ENCODE results near the gene DYNLT5.
"Not testable (repeated sequence)": the region's sequence is repeated elsewhere in the genome, so short reads cannot be mapped to it uniquely, and the experiment has no call there.

DYNLT5 gene

DNA sequence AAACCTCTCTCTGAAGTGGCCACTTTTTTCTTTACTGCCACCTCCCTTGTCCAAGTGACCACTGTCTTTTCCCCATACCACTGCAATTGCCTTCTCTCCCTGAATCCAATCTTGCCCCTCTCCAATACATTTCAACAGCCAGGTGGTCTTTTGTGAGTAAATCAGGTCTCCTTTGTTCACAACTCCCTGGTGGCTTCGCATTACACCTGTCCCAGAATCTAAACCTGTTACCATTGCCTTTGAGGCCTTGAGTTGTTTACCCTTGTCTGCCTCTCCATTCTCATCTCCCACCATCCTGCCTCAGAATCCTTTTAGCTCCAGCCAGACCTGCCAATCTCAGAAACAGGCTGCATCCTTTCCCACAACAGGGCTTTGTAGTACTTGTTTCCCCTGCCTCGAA, 21.8 kb upstream of the DYNLT5 start:
- no peak overlapping the region for H3K27ac ChIP-seq (ENCODE audit: low read length)
- no peaks in the 10 kb centered on the region for H3K4me1 ChIP-seq (ENCODE audit: control insufficient read depth, insufficient read depth, low read length)
- H3K27me3 ChIP-seq (ENCODE audit: control insufficient read depth in 1 of 2, insufficient read depth in 2 of 2, low read length in 2 of 2): no peaks in the 10 kb centered on the region
- no peak overlapping the region for H3K4me3 ChIP-seq (ENCODE audit: low read length in 2 of 2)
- H3K9me3 ChIP-seq (ENCODE audit: control insufficient read depth in 2 of 2, low read length in 2 of 2): no peaks in the 10 kb centered on the region
- H3K9ac ChIP-seq (ENCODE audit: low read length in 2 of 2): no peak overlapping the region
- H3K36me3 ChIP-seq (ENCODE audit: control insufficient read depth in 2 of 2, insufficient read depth in 2 of 2, low read length in 2 of 2): no peaks in the 10 kb centered on the region

DNA sequence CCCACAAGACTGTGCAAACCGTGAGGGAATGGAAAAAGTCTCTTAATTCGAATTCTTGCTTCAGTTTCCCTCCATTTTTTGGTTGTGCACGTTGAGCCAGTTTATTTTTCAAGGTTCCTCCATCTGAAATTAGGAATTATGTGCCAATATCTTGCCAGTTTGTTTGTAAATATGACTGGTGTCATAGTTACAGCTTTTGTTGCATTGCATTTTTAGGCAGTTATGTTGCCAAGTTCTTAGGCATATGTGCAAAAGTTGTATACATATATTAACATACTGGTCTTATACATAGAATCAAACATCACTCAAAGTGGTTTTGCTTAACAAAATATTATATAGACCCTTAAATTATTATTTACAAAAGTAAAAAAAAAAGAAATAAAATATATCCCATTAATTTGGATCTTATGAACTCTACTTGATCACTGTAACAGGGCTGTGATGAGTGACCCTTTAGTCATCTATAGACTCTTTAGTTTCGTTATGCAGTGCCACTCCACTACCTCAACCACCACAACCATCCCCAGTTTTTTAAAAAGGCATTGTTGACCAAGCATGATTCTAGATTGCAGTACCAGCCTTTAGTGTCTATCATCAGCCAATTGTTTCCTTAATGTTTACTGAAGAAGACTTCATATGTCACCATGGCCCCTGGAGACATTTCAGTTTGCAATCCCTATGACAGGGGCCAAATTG, 20.9 kb upstream of the DYNLT5 start:
- H3K4me1 ChIP-seq (ENCODE audit: control insufficient read depth, insufficient read depth, low read length): no peaks in the 10 kb centered on the region
- no peaks in the 10 kb centered on the region for H3K9me3 ChIP-seq (ENCODE audit: control insufficient read depth in 2 of 2, low read length in 2 of 2)
- no peak overlapping the region for H3K9ac ChIP-seq (ENCODE audit: low read length in 2 of 2)
- H3K4me3 ChIP-seq (ENCODE audit: low read length in 2 of 2): no peak overlapping the region
- no peaks in the 10 kb centered on the region for H3K27me3 ChIP-seq (ENCODE audit: control insufficient read depth in 1 of 2, insufficient read depth in 2 of 2, low read length in 2 of 2)
- H3K36me3 ChIP-seq (ENCODE audit: control insufficient read depth in 2 of 2, insufficient read depth in 2 of 2, low read length in 2 of 2): no peaks in the 10 kb centered on the region
- no peak overlapping the region for H3K27ac ChIP-seq (ENCODE audit: low read length)

DNA sequence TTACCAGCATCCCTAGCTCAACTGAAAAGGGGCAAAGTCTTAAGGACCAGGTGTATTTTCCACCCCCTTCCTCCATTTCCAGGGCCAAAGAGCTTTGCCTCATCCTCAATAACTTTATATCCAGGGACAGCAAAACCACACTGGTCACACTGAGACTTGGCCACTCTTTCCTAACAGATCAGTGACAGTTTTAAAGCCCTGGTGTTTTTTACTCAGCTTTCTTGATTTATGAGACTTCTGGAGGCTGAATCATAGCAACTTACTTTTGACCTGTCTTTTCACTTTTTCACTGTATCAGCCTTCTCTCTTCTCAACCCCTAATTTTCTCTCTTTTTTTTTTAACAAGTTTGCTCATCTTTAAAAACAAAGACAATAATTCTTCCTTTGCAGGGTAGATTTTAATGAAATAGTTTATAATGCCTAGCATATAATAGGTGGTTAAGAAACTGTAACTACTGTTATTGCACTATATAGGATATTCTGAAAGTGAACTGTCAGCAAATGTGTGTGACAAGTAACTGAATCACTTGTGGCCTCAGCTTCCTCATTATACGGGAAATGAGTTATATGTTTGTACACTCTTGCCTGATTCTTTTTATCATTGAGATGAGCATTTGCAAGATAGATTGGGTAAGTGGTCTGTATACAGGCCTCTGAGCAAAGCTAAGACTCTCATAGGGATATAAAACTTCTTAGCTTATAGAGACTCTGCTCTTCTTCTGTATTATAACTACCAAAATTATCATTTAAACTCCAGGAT, 19.7 kb upstream of the DYNLT5 start:
- Histone ChIP-seq H3K4me3 (ENCODE audit: low read length in 2 of 2) (no peak overlapping the region), H3K36me3 (ENCODE audit: control insufficient read depth in 2 of 2, insufficient read depth in 2 of 2, low read length in 2 of 2) (no peaks in the 10 kb centered on the region), H3K9ac (ENCODE audit: low read length in 2 of 2) (no peak overlapping the region), H3K4me1 (ENCODE audit: control insufficient read depth, insufficient read depth, low read length) (no peaks in the 10 kb centered on the region), H3K27ac (ENCODE audit: low read length) (no peak overlapping the region), H3K9me3 (ENCODE audit: control insufficient read depth in 2 of 2, low read length in 2 of 2) (no peaks in the 10 kb centered on the region), H3K27me3 (ENCODE audit: control insufficient read depth in 1 of 2, insufficient read depth in 2 of 2, low read length in 2 of 2) (no peaks in the 10 kb centered on the region)

DNA sequence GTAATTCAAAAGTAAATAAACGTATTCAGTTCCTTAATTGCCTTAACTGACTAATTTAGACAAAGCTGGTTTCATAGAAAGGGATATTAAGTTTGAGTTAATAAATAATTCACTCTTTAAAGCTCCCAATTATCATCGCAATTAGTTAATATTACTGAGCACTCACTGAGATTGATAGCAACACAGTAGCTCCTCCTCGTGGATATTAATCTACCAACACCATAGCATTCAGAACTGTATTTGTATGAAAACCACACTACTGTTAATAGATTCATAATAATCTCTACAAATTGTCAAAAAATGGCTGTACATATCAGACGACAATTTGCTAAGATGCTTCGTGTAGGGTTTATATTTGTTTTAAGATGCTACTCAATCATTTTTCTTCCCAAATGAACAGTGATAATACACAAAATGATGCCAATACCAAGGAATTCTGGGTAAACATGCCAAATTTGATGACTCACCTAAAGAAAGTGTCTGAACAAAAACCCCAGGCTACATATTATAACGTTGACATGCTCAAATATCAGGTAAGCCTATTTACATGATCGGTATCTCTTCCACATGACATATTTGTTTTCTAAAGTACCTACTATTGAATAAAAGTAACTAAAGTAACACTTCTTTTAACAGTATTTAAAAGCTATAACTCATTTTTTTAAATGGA, 18.8 kb upstream of the DYNLT5 start:
- no peaks in the 10 kb centered on the region for H3K36me3 ChIP-seq (ENCODE audit: control insufficient read depth in 2 of 2, insufficient read depth in 2 of 2, low read length in 2 of 2)
- H3K27ac ChIP-seq (ENCODE audit: low read length): no peak overlapping the region
- no peak overlapping the region for H3K4me3 ChIP-seq (ENCODE audit: low read length in 2 of 2)
- no peak overlapping the region for H3K9ac ChIP-seq (ENCODE audit: low read length in 2 of 2)
- no peaks in the 10 kb centered on the region for H3K9me3 ChIP-seq (ENCODE audit: control insufficient read depth in 2 of 2, low read length in 2 of 2)
- no peaks in the 10 kb centered on the region for H3K27me3 ChIP-seq (ENCODE audit: control insufficient read depth in 1 of 2, insufficient read depth in 2 of 2, low read length in 2 of 2)
- no peaks in the 10 kb centered on the region for H3K4me1 ChIP-seq (ENCODE audit: control insufficient read depth, insufficient read depth, low read length)

DNA sequence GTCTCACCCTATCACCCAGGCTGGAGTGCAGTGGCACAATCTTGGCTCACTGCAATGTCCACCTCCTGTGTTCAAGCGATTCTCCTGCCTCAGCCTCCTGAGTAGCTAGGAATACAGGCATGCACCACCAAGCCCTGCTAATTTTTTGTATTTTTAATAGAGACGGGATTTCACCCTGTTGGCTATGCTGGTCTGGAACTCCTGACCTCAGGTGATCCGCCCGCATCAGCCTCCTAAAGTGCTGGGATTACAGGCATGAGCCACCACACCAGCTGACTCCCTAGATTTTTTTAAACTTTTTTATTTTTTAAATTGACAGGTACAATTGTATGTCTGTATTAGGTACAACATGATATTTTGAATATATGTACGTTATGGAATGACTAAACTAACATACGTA, 17.7 kb upstream of the DYNLT5 start:
- not testable (repeated sequence) for H3K36me3 ChIP-seq (ENCODE audit: control insufficient read depth in 2 of 2, insufficient read depth in 2 of 2, low read length in 2 of 2); H3K9ac ChIP-seq (ENCODE audit: low read length in 2 of 2); H3K9me3 ChIP-seq (ENCODE audit: control insufficient read depth in 2 of 2, low read length in 2 of 2); H3K27ac ChIP-seq (ENCODE audit: low read length); H3K27me3 ChIP-seq (ENCODE audit: control insufficient read depth in 1 of 2, insufficient read depth in 2 of 2, low read length in 2 of 2); H3K4me3 ChIP-seq (ENCODE audit: low read length in 2 of 2); H3K4me1 ChIP-seq (ENCODE audit: control insufficient read depth, insufficient read depth, low read length)

DNA sequence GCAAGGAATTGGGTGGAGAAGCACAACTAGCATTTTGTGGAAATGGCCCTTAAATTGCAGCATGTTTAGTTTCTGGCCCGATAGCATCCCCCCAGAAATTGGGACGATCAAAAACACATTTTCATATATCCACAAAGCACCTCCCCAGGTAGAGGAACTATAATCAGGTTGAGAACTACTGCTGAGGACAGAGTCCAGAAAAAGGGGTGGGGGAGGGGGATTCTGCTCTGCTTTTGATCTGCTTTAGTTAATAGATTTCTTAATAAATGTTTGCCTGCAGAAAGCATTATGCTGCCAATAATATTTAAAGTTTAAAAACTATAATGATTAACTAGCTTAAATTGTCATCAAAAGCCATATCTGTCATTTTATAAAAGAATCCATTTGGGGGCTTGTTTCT, 14.4 kb upstream of the DYNLT5 start:
- Histone ChIP-seq H3K27ac (ENCODE audit: low read length) (no peak overlapping the region), H3K27me3 (ENCODE audit: control insufficient read depth in 1 of 2, insufficient read depth in 2 of 2, low read length in 2 of 2) (no peaks in the 10 kb centered on the region), H3K4me3 (ENCODE audit: low read length in 2 of 2) (no peak overlapping the region), H3K4me1 (ENCODE audit: control insufficient read depth, insufficient read depth, low read length) (no peaks in the 10 kb centered on the region), H3K9ac (ENCODE audit: low read length in 2 of 2) (no peak overlapping the region), H3K36me3 (ENCODE audit: control insufficient read depth in 2 of 2, insufficient read depth in 2 of 2, low read length in 2 of 2) (peaks cover 0 to 5% of the 10 kb centered on the region in 2 donors), H3K9me3 (ENCODE audit: control insufficient read depth in 2 of 2, low read length in 2 of 2) (no peaks in the 10 kb centered on the region)

DNA sequence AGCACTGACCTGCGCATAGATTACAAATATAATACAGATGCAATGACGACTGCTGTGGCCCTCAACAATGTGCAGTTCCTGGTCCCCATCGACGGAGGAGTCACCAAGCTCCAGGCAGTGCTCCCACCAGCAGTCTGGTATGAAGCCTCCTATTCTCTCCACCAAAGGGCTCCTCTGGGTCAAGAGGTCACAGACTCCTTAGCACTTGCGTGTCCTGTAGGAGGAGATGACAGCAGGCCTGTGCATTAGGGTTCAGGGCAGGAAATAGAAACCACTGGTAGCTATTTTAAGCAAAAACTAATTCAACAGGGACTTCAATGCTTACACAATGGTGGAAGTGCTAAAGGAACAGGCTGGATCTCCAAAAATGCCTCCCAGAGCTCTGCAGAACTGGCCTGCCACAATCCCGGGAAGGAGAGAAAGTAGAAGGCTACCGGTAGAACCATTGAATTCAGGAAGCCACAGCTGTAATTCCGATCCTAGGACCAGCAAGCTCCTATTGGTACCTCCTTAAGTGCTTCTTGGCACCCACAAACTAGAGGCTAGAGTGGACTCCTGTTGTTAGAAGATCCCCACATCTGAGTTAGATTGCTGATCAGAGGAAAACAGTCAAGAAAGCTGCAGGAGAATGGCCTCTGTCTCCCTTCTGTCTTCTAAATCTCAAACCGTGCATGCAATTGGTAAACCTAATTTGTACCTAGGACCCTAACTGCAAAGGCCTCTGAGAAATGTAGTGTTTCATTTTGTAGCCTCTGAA, 12.7 kb upstream of the DYNLT5 start:
- Histone ChIP-seq H3K9ac (ENCODE audit: low read length in 2 of 2) (no peak overlapping the region), H3K27me3 (ENCODE audit: control insufficient read depth in 1 of 2, insufficient read depth in 2 of 2, low read length in 2 of 2) (no peaks in the 10 kb centered on the region), H3K36me3 (ENCODE audit: control insufficient read depth in 2 of 2, insufficient read depth in 2 of 2, low read length in 2 of 2) (peaks cover 0 to 5% of the 10 kb centered on the region in 2 donors)

DNA sequence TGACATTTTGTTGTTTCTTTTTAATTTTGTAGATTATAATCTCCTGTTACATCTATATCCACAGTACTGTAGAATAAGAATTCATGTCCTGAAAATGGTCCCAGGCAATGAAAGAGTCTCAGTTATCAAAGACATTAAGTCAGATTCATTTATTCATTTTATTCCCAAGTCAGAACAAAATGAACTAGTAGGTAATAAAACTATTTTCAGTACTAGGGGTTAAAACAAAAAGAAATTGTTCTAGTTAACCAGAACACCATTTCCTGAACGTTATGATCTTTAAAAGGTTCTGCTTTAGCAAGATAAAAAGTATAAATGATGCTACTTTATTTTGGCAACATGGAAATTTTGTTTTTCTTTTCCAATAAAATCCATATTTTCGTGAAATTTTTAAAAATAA, 6.8 kb upstream of the DYNLT5 start:
- no peak overlapping the region for H3K4me3 ChIP-seq (ENCODE audit: low read length in 2 of 2)
- H3K9me3 ChIP-seq (ENCODE audit: control insufficient read depth in 2 of 2, low read length in 2 of 2): no peaks in the 10 kb centered on the region
- H3K9ac ChIP-seq (ENCODE audit: low read length in 2 of 2): no peak overlapping the region
- H3K36me3 ChIP-seq (ENCODE audit: control insufficient read depth in 2 of 2, insufficient read depth in 2 of 2, low read length in 2 of 2): no peaks in the 10 kb centered on the region
- H3K27me3 ChIP-seq (ENCODE audit: control insufficient read depth in 1 of 2, insufficient read depth in 2 of 2, low read length in 2 of 2): no peaks in the 10 kb centered on the region
- no peak overlapping the region for H3K27ac ChIP-seq (ENCODE audit: low read length)
- no peaks in the 10 kb centered on the region for H3K4me1 ChIP-seq (ENCODE audit: control insufficient read depth, insufficient read depth, low read length)

More for the DNA sequence above, 12.7 kb upstream of the DYNLT5 start:
- Histone ChIP-seq H3K4me1 (ENCODE audit: control insufficient read depth, insufficient read depth, low read length) (no peaks in the 10 kb centered on the region), H3K9me3 (ENCODE audit: control insufficient read depth in 2 of 2, low read length in 2 of 2) (no peaks in the 10 kb centered on the region), H3K4me3 (ENCODE audit: low read length in 2 of 2) (no peak overlapping the region), H3K27ac (ENCODE audit: low read length) (no peak overlapping the region)

DNA sequence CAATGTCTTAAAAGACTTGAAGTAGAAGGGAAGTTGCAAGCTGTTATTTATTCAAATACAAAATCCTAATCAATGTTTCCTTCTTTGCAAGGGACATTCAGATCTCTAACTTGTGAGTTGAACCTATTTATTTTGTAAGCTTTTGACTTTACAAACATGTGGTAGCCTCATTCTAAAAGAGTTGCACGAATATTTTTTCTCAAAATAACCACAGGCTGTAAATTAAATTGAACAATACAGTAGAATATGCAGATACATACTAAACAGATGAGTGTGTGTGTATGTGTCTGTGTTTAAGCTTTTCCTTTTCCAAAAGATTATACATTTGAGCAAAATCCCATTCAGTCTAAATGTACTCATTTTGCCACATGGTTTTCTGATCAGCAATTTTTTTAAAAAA, 4.8 kb upstream of the DYNLT5 start:
- Histone ChIP-seq H3K4me3 (ENCODE audit: low read length in 2 of 2) (no peak overlapping the region), H3K4me1 (ENCODE audit: control insufficient read depth, insufficient read depth, low read length) (no peaks in the 10 kb centered on the region), H3K27me3 (ENCODE audit: control insufficient read depth in 1 of 2, insufficient read depth in 2 of 2, low read length in 2 of 2) (no peaks in the 10 kb centered on the region), H3K9ac (ENCODE audit: low read length in 2 of 2) (no peak overlapping the region), H3K36me3 (ENCODE audit: control insufficient read depth in 2 of 2, insufficient read depth in 2 of 2, low read length in 2 of 2) (no peaks in the 10 kb centered on the region), H3K27ac (ENCODE audit: low read length) (no peak overlapping the region), H3K9me3 (ENCODE audit: control insufficient read depth in 2 of 2, low read length in 2 of 2) (no peaks in the 10 kb centered on the region)

DNA sequence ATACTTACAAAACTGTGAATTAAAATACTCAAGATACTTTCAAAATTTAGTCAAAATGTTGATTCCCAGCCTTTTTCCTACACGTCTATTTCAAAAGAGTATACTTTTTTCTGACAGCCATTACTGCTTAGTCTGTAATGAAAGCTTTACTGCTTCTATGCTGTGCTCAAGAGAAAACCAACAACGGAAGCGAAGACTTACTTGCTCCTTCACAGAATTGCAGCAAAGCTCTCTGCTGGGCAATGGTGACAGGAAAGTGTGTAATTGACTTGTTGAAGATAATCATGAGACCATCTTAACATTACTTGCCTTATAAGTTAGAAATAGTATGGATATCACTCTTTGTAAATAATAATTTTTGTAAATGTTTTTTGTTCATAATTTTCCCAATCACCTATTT, 1.7 kb upstream of the DYNLT5 start:
- H3K27me3 ChIP-seq (ENCODE audit: control insufficient read depth in 1 of 2, insufficient read depth in 2 of 2, low read length in 2 of 2): peaks cover 0 to 6% of the 10 kb centered on the region in 2 donors
- H3K4me1 ChIP-seq (ENCODE audit: control insufficient read depth, insufficient read depth, low read length): no peaks in the 10 kb centered on the region
- no peak overlapping the region for H3K4me3 ChIP-seq (ENCODE audit: low read length in 2 of 2)
- no peak overlapping the region for H3K9ac ChIP-seq (ENCODE audit: low read length in 2 of 2)
- H3K27ac ChIP-seq (ENCODE audit: low read length): no peak overlapping the region
- H3K9me3 ChIP-seq (ENCODE audit: control insufficient read depth in 2 of 2, low read length in 2 of 2): no peaks in the 10 kb centered on the region
- no peaks in the 10 kb centered on the region for H3K36me3 ChIP-seq (ENCODE audit: control insufficient read depth in 2 of 2, insufficient read depth in 2 of 2, low read length in 2 of 2)

All from stomach smooth muscle (tissue), 2 donors.